SU-DHL-6 (cell line): ENCODE data around the gene CFAP92.

Experiments used
- EZH2phosphoT487 ChIP-seq: fragments of 200-600 bp; sonication (generic), shearing (Covaris generic); conservative IDR thresholded peaks from 2 replicates; pipeline ENCODE4 v1.6.1; 2018; ENCODE audit warnings: mild to moderate bottlenecking, antibody characterized with exemption, low read length, moderate library complexity, mixed read lengths
- TF ChIP-seq, protein P1 (sequence below): fragments of 200-600 bp; sonication (generic); IDR thresholded peaks from one replicate; pipeline ENCODE4 v1.5.1; 2017; ENCODE audit warnings: antibody characterized with exemption, mild to moderate bottlenecking, low read length, moderate library complexity; ENCODE audit not compliant: insufficient read depth, poor library complexity, severe bottlenecking

GRCh38 chr3:128911911-128912310 lies 82.0 kb downstream of the CFAP92 start:
- TF ChIP-seq, protein P1, sequence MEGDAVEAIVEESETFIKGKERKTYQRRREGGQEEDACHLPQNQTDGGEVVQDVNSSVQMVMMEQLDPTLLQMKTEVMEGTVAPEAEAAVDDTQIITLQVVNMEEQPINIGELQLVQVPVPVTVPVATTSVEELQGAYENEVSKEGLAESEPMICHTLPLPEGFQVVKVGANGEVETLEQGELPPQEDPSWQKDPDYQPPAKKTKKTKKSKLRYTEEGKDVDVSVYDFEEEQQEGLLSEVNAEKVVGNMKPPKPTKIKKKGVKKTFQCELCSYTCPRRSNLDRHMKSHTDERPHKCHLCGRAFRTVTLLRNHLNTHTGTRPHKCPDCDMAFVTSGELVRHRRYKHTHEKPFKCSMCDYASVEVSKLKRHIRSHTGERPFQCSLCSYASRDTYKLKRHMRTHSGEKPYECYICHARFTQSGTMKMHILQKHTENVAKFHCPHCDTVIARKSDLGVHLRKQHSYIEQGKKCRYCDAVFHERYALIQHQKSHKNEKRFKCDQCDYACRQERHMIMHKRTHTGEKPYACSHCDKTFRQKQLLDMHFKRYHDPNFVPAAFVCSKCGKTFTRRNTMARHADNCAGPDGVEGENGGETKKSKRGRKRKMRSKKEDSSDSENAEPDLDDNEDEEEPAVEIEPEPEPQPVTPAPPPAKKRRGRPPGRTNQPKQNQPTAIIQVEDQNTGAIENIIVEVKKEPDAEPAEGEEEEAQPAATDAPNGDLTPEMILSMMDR = no peak
- TF ChIP-seq EZH2phosphoT487 = no peak
